PC-9 (cell line): Measurements from ENCODE around the gene DCAF17. TPM values are rescaled to one million over a fixed set of nuclear protein-coding genes. Genes with fewer than 3 reads are reported as not detected.

ENCODE experiments used
- BruUV-seq: library from RNA; stranded (reverse); fragments of 400-500 nt; replicated peaks from 2 replicates; lab custom pipeline; 2021; lab: Mats Ljungman, UMichigan
- CTCF ChIA-PET: fragments of 300-600 bp; sonication (Branson Sonifier 250); formaldehyde crosslinking; loops from one replicate; lab custom pipeline; 2022; ENCODE audit warnings: antibody characterized with exemption; lab: Charles Lee
- POLR2A ChIA-PET: fragments of 300-600 bp; sonication (Branson Sonifier 250); formaldehyde crosslinking; loops from one replicate; lab custom pipeline; 2022; ENCODE audit warnings: antibody characterized with exemption; ENCODE audit not compliant: unreplicated experiment; lab: Charles Lee
- DNase-seq, 2 experiments: peaks; one replicate each; pipeline versions ENCODE4 v3.0.0 to v3.0.0-alpha.2; 2015 to 2022; ENCODE audit warnings: mixed read lengths in 1 of 2
- H2AFZ ChIP-seq: fragments of 200-600 bp; sonication (generic); 2 replicates; pipeline ENCODE4 v1.8.1; 2017; ENCODE audit warnings: antibody characterized with exemption
- H3F3A ChIP-seq: fragments of 200-600 bp; sonication (generic); 2 replicates; pipeline ENCODE4 v1.8.1; 2017; ENCODE audit warnings: antibody characterized with exemption, mild to moderate bottlenecking, low read depth; ENCODE audit not compliant: insufficient read depth
- H3K27ac ChIP-seq: fragments of 200-600 bp; sonication (generic); 2 replicates; pipeline ENCODE4 v1.6.1; 2016; ENCODE audit warnings: mixed run types
- H3K27me3 ChIP-seq: fragments of 200-600 bp; sonication (generic); 2 replicates; pipeline ENCODE4 v1.6.1; 2016; ENCODE audit warnings: low read depth, mixed run types; ENCODE audit not compliant: insufficient read depth
- H3K36me3 ChIP-seq: fragments of 200-600 bp; sonication (generic); 2 replicates; pipeline ENCODE4 v1.6.1; 2016; ENCODE audit warnings: low read depth, mixed run types
- H3K4me1 ChIP-seq: fragments of 200-600 bp; sonication (generic); replicated peaks from 2 replicates; pipeline ENCODE4 v1.6.1; 2016; ENCODE audit warnings: mixed run types; ENCODE audit not compliant: insufficient read depth
- H3K4me2 ChIP-seq: fragments of 200-600 bp; sonication (generic); 2 replicates; pipeline ENCODE4 v1.6.1; 2017; ENCODE audit warnings: mixed run types
- H3K4me3 ChIP-seq: fragments of 200-600 bp; sonication (generic); 2 replicates; pipeline ENCODE4 v1.6.1; 2016; ENCODE audit warnings: mixed run types
- H3K79me2 ChIP-seq: fragments of 200-600 bp; sonication (generic); 2 replicates; pipeline ENCODE4 v1.6.1; 2017; ENCODE audit warnings: low read depth, mixed run types
- H3K9me2 ChIP-seq: fragments of 200-600 bp; sonication (generic); 2 replicates; pipeline ENCODE4 v1.8.1; 2017; ENCODE audit warnings: mild to moderate bottlenecking; ENCODE audit not compliant: insufficient read depth
- H3K9me3 ChIP-seq: fragments of 200-600 bp; sonication (generic); 2 replicates; pipeline ENCODE4 v1.8.1; 2016; ENCODE audit warnings: low read depth; ENCODE audit not compliant: insufficient read depth
- H4K20me1 ChIP-seq: fragments of 200-600 bp; sonication (generic); 2 replicates; pipeline ENCODE4 v1.8.1; 2017; ENCODE audit not compliant: insufficient read depth
- CTCF ChIP-seq: fragments of 200-600 bp; sonication (generic); conservative IDR thresholded peaks from 2 replicates; pipeline ENCODE4 v1.6.1; 2017; ENCODE audit warnings: mixed run types, antibody characterized with exemption, mild to moderate bottlenecking, moderate library complexity
- EZH2 ChIP-seq: fragments of 200-600 bp; sonication (generic); IDR thresholded peaks from 2 replicates; pipeline ENCODE4 v1.8.0; 2017; ENCODE audit warnings: antibody characterized with exemption, low read depth
- intact Hi-C: fragments of 100-400 bp; cut with micrococcal nuclease; formaldehyde crosslinking; loops from one replicate; pipeline ENCODE4 v1.10.0; 2022; ENCODE audit not compliant: unreplicated experiment
- total RNA-seq: library from RNA; stranded (reverse); gene quantifications from 2 replicates; pipeline ENCODE4 v1.2.3, GENCODE V29; 2021

Gene DCAF17
- total RNA-seq, 1 experiment from 2014 or later = 22.0 TPM

DNA sequence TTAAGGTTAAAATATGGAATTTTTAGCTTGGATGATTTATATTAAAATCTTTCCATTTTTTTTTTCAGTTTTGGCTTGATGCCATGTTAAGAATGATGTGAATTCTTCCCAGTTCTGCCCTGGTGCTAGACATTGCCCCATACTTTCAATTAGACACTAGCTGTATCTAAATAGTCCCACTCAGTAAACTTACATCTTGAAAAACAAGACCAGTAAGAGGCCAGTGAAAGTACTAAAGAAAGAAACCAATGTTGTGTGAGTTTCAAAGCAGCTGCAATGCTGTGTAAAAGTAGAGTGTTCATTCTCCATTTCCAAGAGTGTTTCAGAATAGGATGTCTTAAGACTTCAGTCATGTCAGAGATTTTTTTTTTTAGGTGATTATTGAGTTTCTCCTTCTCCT lies 48.3 kb downstream of the DCAF17 start:
- H3K79me2 ChIP-seq = no peaks in the 10 kb centered on the region
- no peak overlapping the region for H3K27ac ChIP-seq
- H4K20me1 ChIP-seq = no peaks in the 10 kb centered on the region
- H3K4me3 ChIP-seq = no peak overlapping the region
- no peaks in the 10 kb centered on the region for H3K9me2 ChIP-seq
- H3K4me1 ChIP-seq = no peaks in the 10 kb centered on the region
- no peak for DNase-seq
- H2AFZ ChIP-seq = no peak overlapping the region
- no TSS peak for BruUV-seq
- no peak for TF ChIP-seq EZH2
- TF ChIP-seq CTCF = no peak
- H3K27me3 ChIP-seq = no peaks in the 10 kb centered on the region
- intact Hi-C loops = no loop called here
- 0 out of 2 replicates have a peak, but pooled peaks cover 4% of the 10 kb centered on the region for H3K36me3 ChIP-seq
- H3K4me2 ChIP-seq = no peak overlapping the region
- H3K9me3 ChIP-seq = no peaks in the 10 kb centered on the region
- CTCF ChIA-PET = interaction anchor here (0.6 kb wide), 1 partner anchor 1222 kb away, joined by 3 read pairs; no protein-coding TSS in a partner anchor
- H3F3A ChIP-seq = no peaks in the 10 kb centered on the region
- POLR2A ChIA-PET = interaction anchor here (0.7 kb wide), 1 partner anchor 1196 kb away, joined by 15 read pairs; no protein-coding TSS in a partner anchor

- Histone ChIP-seq H3K79me2 (no peaks in the 10 kb centered on the region), H3K4me1 (no peaks in the 10 kb centered on the region), H3K27me3 (no peaks in the 10 kb centered on the region), H3K9me2 (no peaks in the 10 kb centered on the region), H2AFZ (no peak overlapping the region), H3K36me3 (0 out of 2 replicates have a peak, but pooled peaks cover 4% of the 10 kb centered on the region), H3F3A (no peaks in the 10 kb centered on the region), H4K20me1 (no peaks in the 10 kb centered on the region), H3K4me2 (no peak overlapping the region), H3K4me3 (no peak overlapping the region), H3K27ac (no peak overlapping the region), H3K9me3 (no peaks in the 10 kb centered on the region)
- no peak for DNase-seq
- BruUV-seq = no TSS peak
- TF ChIP-seq CTCF = no peak
- TF ChIP-seq EZH2 = no peak
- POLR2A ChIA-PET = no interaction called here
- intact Hi-C loops = no loop called here
- CTCF ChIA-PET = interaction anchor here (0.6 kb wide), 1 partner anchor 1221 kb away, joined by 3 read pairs; no protein-coding TSS in a partner anchor
These were observed 48.9 kb downstream of the DCAF17 start for GRCh38 chr2:171482877-171483276.

- intact Hi-C loops = no loop called here
- H3K4me1 ChIP-seq = no peaks in the 10 kb centered on the region
- no peak for TF ChIP-seq EZH2
- no peak for TF ChIP-seq CTCF
- CTCF ChIA-PET = no interaction called here
- H4K20me1 ChIP-seq = no peaks in the 10 kb centered on the region
- no peaks in the 10 kb centered on the region for H3F3A ChIP-seq
- 0 out of 2 replicates have a peak, but pooled peaks cover 4% of the 10 kb centered on the region for H3K36me3 ChIP-seq
- no peaks in the 10 kb centered on the region for H3K79me2 ChIP-seq
- H3K4me3 ChIP-seq = no peak overlapping the region
- no peak overlapping the region for H3K4me2 ChIP-seq
- no peaks in the 10 kb centered on the region for H3K9me2 ChIP-seq
- no peak for DNase-seq
- BruUV-seq = no TSS peak
- no peaks in the 10 kb centered on the region for H3K9me3 ChIP-seq
- H3K27ac ChIP-seq = no peak overlapping the region
- no peaks in the 10 kb centered on the region for H3K27me3 ChIP-seq
- H2AFZ ChIP-seq = no peak overlapping the region
- POLR2A ChIA-PET = no interaction called here
These were observed 49.8 kb downstream of the DCAF17 start for GRCh38 chr2:171483793-171484192.
